Activated CD4-positive, CD25-positive, alpha-beta regulatory T cell treated with anti-CD3 and anti-CD28 coated beads, Interleukin-2, amount 50 U/mL, for 16 hours (primary cell): ENCODE data around the gene DDX47.
"Not testable (repeated sequence)": the region's sequence is repeated elsewhere in the genome, so short reads cannot be mapped to it uniquely, and the experiment has no call there.

Source experiments
- DNase-seq: peaks from one replicate; pipeline ENCODE4 v3.0.0-alpha.2; 2020; ENCODE audit warnings: low read depth, low spot score

The DDX47 gene

DNA sequence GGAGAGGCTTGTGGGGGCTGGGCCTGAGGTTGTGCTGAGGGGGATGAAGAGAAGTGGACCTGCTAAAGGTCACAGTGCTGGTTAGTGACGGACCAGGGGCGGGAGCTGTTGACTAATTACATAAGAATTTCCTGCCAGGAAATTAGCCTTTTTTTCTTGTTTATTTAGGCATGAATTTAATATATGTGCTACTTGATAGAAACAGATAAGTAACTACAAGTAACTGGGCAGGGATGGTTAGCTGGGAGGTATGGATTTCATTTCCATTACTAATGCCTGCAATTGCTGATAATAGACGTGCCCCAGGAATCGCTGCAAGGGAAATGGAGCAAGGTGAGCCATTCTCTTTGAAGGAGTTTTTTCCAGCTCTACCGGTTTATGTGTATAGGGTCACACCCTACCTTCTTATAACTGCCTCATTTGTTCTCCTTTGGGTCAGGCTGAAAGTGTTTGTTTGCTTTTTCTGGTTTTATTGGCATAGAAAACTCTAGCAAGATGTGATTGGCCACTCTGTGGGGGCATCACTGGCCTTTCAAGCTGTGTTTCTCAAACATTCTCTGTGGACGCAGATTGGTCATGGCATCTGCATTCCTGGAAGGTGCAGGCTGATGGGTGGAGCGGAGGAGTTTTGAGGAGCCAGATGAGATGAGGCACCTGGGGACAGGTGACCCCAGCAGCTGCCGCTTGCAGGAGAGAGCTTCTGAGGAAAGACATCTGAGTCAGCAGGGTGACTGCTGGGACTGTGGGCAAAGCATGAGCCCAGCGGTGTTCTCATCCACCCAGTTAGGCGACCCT, 59.2 kb downstream of the DDX47 start:
- no peak for DNase-seq

DNA sequence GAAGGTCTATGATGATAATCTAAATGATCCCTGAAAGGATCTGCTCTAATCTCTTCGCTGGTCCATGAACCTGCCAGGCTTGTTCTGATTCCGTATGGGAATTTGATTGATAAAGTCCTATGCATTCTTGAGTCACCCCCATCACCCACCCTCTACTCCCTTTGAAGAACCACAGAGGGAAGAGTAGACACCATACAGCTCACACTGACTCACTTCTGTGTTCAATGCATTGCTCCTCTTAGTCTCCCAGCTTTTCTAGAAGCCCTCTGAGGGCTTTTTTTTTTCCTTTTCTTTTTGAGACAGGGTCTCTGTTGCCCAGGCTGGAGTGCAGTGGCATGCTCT, 59.8 kb downstream of the DDX47 start:
- no peak for DNase-seq

DNA sequence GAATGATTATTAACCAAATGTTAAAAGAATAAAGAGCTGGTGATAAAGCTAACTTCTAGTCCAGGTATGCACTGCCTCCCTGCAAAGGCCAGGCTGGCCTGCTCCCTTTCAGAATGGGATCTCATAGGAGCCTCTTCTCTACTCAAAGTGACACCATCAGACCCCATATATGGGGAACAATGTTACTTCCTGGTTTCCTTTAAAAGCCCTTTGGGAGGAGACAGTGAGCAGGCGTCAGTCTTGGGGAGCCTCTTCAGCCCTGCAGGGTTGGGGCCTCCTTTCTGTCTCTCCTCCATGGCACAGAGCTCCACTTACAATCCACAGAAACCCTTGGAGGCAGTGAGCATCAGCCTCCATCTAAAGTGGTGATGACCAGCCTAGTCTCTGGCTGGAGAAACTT, 60.9 kb downstream of the DDX47 start:
- no peak for DNase-seq

DNA sequence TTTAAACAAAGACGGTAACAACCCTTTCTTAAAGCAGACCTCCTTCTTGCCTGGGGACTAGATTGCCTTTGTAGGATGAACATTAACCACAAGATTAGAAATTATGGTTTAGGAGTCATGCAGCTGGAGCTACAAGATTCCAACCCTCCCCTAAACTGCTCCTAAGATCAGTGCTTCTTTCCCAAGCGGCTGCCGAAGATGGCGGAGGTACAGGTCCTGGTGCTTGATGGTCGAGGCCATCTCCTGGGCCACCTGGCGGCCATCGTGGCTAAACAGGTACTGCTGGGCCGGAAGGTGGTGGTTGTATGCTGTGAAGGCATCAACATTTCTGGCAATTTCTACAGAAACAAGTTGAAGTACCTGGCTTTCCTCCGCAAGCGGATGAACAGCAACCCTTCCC, 62.2 kb downstream of the DDX47 start:
- not testable (repeated sequence) for DNase-seq

DNA sequence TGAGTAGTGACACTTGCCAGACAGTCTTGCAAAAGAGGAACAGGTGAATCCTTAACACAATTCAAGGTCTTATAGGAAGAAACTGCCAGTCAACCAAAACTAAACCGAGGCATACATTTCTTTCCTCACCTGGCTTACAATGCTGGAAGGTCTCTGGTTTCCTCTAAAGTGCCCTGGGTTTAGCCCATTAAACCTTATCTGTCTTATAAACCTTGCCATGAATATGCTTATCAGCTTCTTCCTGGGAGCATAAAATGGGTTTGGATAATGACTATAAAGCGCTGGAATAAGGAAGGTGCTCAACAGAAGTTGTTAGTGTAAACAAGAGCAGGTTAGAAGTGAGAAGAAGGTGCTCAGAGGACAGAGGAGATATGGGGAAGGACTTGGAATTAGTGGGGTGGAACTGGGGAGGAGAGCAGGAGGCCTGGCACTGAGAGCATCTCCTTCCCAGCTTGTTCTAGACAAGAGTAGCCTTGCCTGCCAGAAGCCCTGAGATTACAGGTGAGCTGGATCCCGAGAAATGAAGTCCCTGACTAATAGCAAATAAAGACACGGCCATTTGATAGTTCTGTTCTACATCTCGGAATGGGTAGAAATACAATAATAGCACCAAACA, 64.1 kb downstream of the DDX47 start:
- DNase-seq: no peak

DNA sequence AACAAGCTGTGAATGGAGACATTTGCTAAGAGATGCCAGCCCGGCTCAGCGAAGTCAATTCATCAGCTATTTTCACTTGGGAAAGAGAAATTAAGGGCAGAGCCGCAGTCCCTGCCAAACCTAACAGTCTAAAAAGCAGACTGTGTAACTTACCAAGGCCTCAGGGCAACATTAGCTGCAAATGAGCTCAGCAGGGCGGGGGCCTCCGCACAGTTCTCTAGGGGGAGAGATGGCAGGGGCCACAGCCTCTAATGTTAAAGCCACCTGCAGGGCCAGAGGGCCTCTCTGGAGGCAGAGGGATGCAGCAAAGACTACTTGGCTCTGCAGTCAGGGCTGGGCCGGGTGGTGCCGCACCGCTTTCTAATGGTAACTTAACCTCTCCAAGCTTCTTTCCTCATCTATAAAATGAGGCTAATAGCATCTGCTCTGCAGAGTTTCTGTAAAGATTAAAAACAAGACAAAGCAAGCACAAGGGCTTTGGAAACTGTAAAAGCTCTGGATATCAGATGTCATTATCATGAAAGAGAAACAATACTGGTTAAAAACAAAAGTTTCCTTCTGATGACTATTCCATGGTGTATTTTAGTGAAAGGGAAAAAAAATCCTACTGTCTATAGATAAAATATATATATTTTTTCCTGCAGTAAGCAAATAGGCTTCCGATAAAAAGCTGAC, 64.8 kb downstream of the DDX47 start:
- no peak for DNase-seq
